SK-N-SH treated with all-trans-retinoic acid at 6 μM for 48 hours (cell line): ENCODE results near the gene ASCL4.

Experiments used
- ATAC-seq: fragments of 200-7000 bp; cut with Tn5 transposase; 3 replicates; pipeline ENCODE4 v1.9.1; 2020; ENCODE audit warnings: mild to moderate bottlenecking, moderate library complexity
- ARNTL ChIP-seq: fragments of 450-650 bp; formaldehyde crosslinking; IDR thresholded peaks from 2 replicates; pipeline ENCODE4 v1.5.0; 2020; ENCODE audit warnings: low read depth, mild to moderate bottlenecking, moderate library complexity, borderline replicate concordance
- BACH2 ChIP-seq: fragments of 250-450 bp; sonication (Bioruptor Pico); IDR thresholded peaks from 2 replicates; pipeline ENCODE4 v1.9.0; 2021; ENCODE audit warnings: mild to moderate bottlenecking, borderline replicate concordance
- CSDC2 ChIP-seq: fragments of 250-450 bp; sonication (Bioruptor Pico); IDR thresholded peaks from 2 replicates; pipeline ENCODE4 v1.5.0; 2020; ENCODE audit warnings: mild to moderate bottlenecking, moderate library complexity
- ESRRG ChIP-seq: fragments of 250-450 bp; sonication (Bioruptor Pico); IDR thresholded peaks from 2 replicates; pipeline ENCODE4 v1.6.1; 2021; ENCODE audit warnings: mild to moderate bottlenecking
- GLIS3 ChIP-seq: fragments of 250-450 bp; sonication (Bioruptor Pico); IDR thresholded peaks from 2 replicates; pipeline ENCODE4 v1.5.0; 2020; ENCODE audit warnings: mild to moderate bottlenecking, moderate library complexity
- ISL1 ChIP-seq: fragments of 250-450 bp; sonication (Bioruptor Pico); IDR thresholded peaks from 2 replicates; pipeline ENCODE4 v2.1.2; 2022; ENCODE audit warnings: mild to moderate bottlenecking, moderate library complexity
- OSR1 ChIP-seq: fragments of 250-450 bp; sonication (Bioruptor Pico); IDR thresholded peaks from 2 replicates; pipeline ENCODE4 v1.8.0; 2022; ENCODE audit warnings: moderate library complexity, mild to moderate bottlenecking, inconsistent platforms
- PPARA ChIP-seq: fragments of 250-450 bp; sonication (Bioruptor Pico); IDR thresholded peaks from 2 replicates; pipeline ENCODE4 v1.5.0; 2020; ENCODE audit warnings: mild to moderate bottlenecking, borderline replicate concordance
- RARB ChIP-seq: fragments of 250-450 bp; sonication (Bioruptor Pico); IDR thresholded peaks from 2 replicates; pipeline ENCODE4 v1.8.0; 2021; ENCODE audit warnings: mild to moderate bottlenecking, moderate library complexity
- SNAI2 ChIP-seq: fragments of 250-450 bp; sonication (Bioruptor Pico); IDR thresholded peaks from 2 replicates; pipeline ENCODE4 v1.5.0; 2020; ENCODE audit warnings: mild to moderate bottlenecking, moderate library complexity
- TCF4 ChIP-seq: fragments of 250-450 bp; sonication (Bioruptor Pico); IDR thresholded peaks from 2 replicates; pipeline ENCODE4 v1.8.0; 2021; ENCODE audit warnings: mild to moderate bottlenecking, moderate library complexity, borderline replicate concordance
- ZFP3 ChIP-seq: fragments of 250-450 bp; sonication (Bioruptor Pico); IDR thresholded peaks from 2 replicates; pipeline ENCODE4 v1.5.0; 2020; ENCODE audit warnings: mild to moderate bottlenecking, moderate library complexity
- ZFP30 ChIP-seq: fragments of 450-650 bp; formaldehyde crosslinking; IDR thresholded peaks from 2 replicates; pipeline ENCODE4 v1.5.0; 2022; ENCODE audit warnings: mild to moderate bottlenecking, moderate library complexity
- ZNF565 ChIP-seq: fragments of 450-650 bp; formaldehyde crosslinking; conservative IDR thresholded peaks from 2 replicates; pipeline ENCODE4 v1.5.0; 2020; ENCODE audit warnings: low read depth, mild to moderate bottlenecking, moderate library complexity
- ZNF70 ChIP-seq: fragments of 450-650 bp; formaldehyde crosslinking; IDR thresholded peaks from 2 replicates; pipeline ENCODE4 v1.5.0; 2020; ENCODE audit warnings: mild to moderate bottlenecking, moderate library complexity
- ZNF8 ChIP-seq: fragments of 450-650 bp; formaldehyde crosslinking; IDR thresholded peaks from 2 replicates; pipeline ENCODE4 v1.5.0; 2020; ENCODE audit warnings: mild to moderate bottlenecking, moderate library complexity
- TF ChIP-seq, protein P1 (sequence below): fragments of 250-450 bp; sonication (Bioruptor Pico); IDR thresholded peaks from 2 replicates; pipeline ENCODE4 v1.5.1; 2020; ENCODE audit warnings: low read depth, mild to moderate bottlenecking, moderate library complexity
- TF ChIP-seq, protein P2 (sequence below): fragments of 250-450 bp; sonication (Bioruptor Pico); IDR thresholded peaks from 2 replicates; pipeline ENCODE4 v1.5.1; 2021; ENCODE audit warnings: mild to moderate bottlenecking, moderate library complexity
- TF ChIP-seq, protein P3 (sequence below): fragments of 250-450 bp; sonication (Bioruptor Pico); IDR thresholded peaks from 2 replicates; pipeline ENCODE4 v1.8.0; 2021; ENCODE audit warnings: low read depth, mild to moderate bottlenecking, moderate library complexity, borderline replicate concordance
- TF ChIP-seq, protein P4 (sequence below): fragments of 250-450 bp; sonication (Bioruptor Pico); IDR thresholded peaks from 2 replicates; pipeline ENCODE4 v1.5.0; 2020; ENCODE audit warnings: mild to moderate bottlenecking, moderate library complexity
- TF ChIP-seq, protein P5 (sequence below): fragments of 250-450 bp; sonication (Bioruptor Pico); IDR thresholded peaks from 2 replicates; pipeline ENCODE4 v1.8.0; 2020; ENCODE audit warnings: mild to moderate bottlenecking, moderate library complexity, borderline replicate concordance

ASCL4 gene

DNA sequence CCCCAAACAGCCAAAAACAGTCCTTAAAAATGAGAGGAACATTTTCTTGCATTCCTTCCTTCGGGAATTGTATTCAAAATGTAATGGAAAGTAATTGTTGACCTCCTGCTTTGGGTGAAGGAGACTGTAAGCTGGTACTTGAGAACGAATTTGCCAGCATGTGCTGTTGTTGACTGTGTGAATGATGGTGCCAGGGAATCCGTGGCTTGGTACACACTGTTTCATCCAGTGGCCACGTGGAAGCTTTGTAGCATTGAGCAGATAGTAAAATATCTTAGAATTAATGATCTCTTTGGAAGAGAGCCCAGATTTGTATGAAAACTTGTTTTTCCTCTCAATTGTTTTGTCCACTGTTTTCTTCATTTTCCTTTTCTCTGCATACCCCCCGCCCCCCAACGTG lies 1.7 kb downstream of the ASCL4 start:
- ATAC-seq = no peak
- TF ChIP-seq, protein P1, sequence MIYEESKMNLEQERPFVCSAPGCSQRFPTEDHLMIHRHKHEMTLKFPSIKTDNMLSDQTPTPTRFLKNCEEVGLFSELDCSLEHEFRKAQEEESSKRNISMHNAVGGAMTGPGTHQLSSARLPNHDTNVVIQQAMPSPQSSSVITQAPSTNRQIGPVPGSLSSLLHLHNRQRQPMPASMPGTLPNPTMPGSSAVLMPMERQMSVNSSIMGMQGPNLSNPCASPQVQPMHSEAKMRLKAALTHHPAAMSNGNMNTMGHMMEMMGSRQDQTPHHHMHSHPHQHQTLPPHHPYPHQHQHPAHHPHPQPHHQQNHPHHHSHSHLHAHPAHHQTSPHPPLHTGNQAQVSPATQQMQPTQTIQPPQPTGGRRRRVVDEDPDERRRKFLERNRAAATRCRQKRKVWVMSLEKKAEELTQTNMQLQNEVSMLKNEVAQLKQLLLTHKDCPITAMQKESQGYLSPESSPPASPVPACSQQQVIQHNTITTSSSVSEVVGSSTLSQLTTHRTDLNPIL = no peak
- TF ChIP-seq TCF4 (CRISPR knock-in tag) = no peak
- no peak for TF ChIP-seq BACH2 (CRISPR knock-in tag)
- TF ChIP-seq OSR1 (CRISPR knock-in tag) = no peak
- TF ChIP-seq CSDC2 = no peak
- no peak for TF ChIP-seq ZFP3 (CRISPR knock-in tag)

DNA sequence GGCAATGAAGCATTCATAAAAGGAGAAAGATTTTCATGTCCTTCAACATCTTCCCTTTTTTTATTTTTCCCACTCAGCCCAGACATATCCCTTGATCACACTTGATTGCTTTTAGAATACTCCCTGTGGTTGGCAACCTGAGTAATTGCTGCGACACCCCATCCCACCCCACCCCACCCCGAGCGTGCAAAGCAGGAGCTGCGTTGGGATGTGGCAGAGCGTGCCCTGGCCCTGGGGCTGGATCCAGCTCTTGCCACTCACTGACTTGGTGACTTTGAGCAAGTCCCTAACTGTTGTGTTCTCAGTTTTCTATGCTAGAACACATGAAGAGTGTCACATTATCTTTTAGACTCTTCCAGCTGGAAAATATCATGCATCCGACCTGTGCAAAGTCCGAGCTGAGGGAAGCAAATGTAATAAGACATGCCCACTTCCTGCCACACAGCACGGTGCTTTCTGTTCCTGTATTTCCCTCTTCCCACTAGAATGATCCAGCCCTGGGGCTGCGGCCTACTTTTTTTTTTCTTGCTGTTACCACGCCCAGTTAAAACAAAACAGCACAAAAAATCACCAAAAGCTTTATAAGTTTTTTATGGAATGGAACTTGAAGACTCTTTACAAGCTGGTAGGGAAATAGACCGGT lies 4.0 kb downstream of the ASCL4 start:
- TF ChIP-seq, protein P2, sequence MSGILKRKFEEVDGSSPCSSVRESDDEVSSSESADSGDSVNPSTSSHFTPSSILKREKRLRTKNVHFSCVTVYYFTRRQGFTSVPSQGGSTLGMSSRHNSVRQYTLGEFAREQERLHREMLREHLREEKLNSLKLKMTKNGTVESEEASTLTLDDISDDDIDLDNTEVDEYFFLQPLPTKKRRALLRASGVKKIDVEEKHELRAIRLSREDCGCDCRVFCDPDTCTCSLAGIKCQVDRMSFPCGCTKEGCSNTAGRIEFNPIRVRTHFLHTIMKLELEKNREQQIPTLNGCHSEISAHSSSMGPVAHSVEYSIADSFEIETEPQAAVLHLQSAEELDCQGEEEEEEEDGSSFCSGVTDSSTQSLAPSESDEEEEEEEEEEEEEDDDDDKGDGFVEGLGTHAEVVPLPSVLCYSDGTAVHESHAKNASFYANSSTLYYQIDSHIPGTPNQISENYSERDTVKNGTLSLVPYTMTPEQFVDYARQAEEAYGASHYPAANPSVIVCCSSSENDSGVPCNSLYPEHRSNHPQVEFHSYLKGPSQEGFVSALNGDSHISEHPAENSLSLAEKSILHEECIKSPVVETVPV (CRISPR knock-in tag) = no peak
- no peak for TF ChIP-seq ZNF70 (CRISPR knock-in tag)
- TF ChIP-seq ESRRG = no peak
- no peak for TF ChIP-seq ZFP30 (CRISPR knock-in tag)
- TF ChIP-seq, all 23 proteins: peak for 0
- no peak for ATAC-seq

DNA sequence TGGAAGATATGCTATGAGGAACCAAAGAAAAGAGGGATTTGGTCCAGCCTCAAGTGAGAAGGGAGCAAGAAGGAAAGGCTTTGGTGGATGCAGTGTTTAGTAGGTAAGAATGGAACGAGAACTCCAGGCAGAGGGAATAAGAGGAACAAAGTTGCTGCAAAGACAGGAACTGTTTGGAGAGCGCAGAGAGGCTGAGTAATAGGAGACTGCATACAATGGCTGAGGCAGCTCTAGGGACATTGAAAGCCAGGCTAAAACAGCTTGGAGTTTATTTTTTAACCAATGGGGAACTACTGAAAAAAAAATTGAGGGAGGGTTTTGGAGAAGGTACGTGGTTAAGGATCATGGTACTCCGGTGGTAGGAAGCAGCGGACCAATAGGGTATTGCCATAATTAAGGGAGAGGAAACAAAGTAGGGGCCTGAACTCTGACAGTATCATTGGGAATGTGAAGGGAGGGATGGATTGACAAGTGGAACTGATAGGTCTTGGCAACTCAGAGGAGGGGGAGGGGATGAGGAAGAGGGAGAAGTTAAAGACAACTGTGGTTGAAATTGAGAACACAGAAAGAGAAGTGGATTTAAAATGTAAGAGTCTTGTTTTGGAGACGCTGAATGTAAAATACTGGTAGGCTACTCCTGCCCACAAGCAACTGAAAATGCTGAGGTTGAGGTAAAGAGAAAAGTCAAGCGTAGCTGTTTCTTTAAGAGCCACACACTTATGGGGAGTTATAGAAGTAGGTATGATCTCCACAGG lies 4.8 kb downstream of the ASCL4 start:
- TF ChIP-seq ZNF70 (CRISPR knock-in tag) (no peak), ZNF565 (CRISPR knock-in tag) (no peak), PPARA (CRISPR knock-in tag) (no peak), ISL1 (CRISPR knock-in tag) (no peak), TCF4 (CRISPR knock-in tag) (no peak), CSDC2 (no peak), ZNF8 (no peak), ZFP30 (CRISPR knock-in tag) (no peak), ESRRG (no peak), OSR1 (CRISPR knock-in tag) (no peak)
- TF ChIP-seq, protein P3, sequence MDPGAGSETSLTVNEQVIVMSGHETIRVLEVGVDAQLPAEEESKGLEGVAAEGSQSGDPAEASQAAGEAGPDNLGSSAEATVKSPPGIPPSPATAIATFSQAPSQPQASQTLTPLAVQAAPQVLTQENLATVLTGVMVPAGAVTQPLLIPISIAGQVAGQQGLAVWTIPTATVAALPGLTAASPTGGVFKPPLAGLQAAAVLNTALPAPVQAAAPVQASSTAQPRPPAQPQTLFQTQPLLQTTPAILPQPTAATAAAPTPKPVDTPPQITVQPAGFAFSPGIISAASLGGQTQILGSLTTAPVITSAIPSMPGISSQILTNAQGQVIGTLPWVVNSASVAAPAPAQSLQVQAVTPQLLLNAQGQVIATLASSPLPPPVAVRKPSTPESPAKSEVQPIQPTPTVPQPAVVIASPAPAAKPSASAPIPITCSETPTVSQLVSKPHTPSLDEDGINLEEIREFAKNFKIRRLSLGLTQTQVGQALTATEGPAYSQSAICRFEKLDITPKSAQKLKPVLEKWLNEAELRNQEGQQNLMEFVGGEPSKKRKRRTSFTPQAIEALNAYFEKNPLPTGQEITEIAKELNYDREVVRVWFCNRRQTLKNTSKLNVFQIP (CRISPR knock-in tag) = no peak
- TF ChIP-seq, protein P2 (CRISPR knock-in tag) = no peak
- TF ChIP-seq, protein P4, sequence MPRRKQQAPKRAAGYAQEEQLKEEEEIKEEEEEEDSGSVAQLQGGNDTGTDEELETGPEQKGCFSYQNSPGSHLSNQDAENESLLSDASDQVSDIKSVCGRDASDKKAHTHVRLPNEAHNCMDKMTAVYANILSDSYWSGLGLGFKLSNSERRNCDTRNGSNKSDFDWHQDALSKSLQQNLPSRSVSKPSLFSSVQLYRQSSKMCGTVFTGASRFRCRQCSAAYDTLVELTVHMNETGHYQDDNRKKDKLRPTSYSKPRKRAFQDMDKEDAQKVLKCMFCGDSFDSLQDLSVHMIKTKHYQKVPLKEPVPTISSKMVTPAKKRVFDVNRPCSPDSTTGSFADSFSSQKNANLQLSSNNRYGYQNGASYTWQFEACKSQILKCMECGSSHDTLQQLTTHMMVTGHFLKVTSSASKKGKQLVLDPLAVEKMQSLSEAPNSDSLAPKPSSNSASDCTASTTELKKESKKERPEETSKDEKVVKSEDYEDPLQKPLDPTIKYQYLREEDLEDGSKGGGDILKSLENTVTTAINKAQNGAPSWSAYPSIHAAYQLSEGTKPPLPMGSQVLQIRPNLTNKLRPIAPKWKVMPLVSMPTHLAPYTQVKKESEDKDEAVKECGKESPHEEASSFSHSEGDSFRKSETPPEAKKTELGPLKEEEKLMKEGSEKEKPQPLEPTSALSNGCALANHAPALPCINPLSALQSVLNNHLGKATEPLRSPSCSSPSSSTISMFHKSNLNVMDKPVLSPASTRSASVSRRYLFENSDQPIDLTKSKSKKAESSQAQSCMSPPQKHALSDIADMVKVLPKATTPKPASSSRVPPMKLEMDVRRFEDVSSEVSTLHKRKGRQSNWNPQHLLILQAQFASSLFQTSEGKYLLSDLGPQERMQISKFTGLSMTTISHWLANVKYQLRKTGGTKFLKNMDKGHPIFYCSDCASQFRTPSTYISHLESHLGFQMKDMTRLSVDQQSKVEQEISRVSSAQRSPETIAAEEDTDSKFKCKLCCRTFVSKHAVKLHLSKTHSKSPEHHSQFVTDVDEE (CRISPR knock-in tag) = no peak
- ATAC-seq = no peak

DNA sequence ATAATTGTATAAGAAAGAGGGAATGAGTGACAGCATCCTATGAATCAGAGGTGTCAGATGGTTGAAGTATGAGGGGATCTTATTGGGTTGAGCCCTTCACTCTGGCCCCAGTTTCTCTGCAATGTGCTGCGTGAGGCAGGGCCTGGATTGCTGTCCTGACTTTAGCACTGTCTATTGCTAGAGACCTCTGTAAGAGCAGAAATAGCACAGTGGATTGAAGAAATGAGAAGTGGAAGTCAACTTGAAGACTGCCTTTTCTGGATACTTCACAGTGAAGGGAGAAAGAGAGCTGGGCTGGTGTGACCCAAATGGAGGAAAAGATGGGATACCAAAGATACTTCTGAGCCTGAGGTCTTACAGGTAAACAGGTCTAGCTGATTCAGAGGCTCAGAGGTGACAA lies 5.8 kb downstream of the ASCL4 start:
- ATAC-seq = no peak
- TF ChIP-seq BACH2 (CRISPR knock-in tag) (no peak), ESRRG (no peak), ZFP30 (CRISPR knock-in tag) (no peak), GLIS3 (no peak), ARNTL (CRISPR knock-in tag) (no peak), CSDC2 (no peak), SNAI2 (CRISPR knock-in tag) (no peak), ZNF70 (CRISPR knock-in tag) (no peak), RARB (CRISPR knock-in tag) (no peak), ISL1 (CRISPR knock-in tag) (no peak), ZNF565 (CRISPR knock-in tag) (no peak), ZNF8 (no peak), ZFP3 (CRISPR knock-in tag) (no peak)
- TF ChIP-seq, protein P5, sequence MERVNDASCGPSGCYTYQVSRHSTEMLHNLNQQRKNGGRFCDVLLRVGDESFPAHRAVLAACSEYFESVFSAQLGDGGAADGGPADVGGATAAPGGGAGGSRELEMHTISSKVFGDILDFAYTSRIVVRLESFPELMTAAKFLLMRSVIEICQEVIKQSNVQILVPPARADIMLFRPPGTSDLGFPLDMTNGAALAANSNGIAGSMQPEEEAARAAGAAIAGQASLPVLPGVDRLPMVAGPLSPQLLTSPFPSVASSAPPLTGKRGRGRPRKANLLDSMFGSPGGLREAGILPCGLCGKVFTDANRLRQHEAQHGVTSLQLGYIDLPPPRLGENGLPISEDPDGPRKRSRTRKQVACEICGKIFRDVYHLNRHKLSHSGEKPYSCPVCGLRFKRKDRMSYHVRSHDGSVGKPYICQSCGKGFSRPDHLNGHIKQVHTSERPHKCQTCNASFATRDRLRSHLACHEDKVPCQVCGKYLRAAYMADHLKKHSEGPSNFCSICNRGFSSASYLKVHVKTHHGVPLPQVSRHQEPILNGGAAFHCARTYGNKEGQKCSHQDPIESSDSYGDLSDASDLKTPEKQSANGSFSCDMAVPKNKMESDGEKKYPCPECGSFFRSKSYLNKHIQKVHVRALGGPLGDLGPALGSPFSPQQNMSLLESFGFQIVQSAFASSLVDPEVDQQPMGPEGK (CRISPR knock-in tag) = no peak
